ENCODE data around the gene ZNF14. TPM values are rescaled to one million over a fixed set of nuclear protein-coding genes. Genes with fewer than 3 reads are reported as not detected.
"Not testable (repeated sequence)": the region's sequence is repeated elsewhere in the genome, so short reads cannot be mapped to it uniquely, and the experiment has no call there.

ZNF14 gene
- total RNA-seq, 1 experiment from 2014 or later: 5.8 TPM

GRCh38 chr19:19691683-19692082 lies 41.2 kb downstream of the ZNF14 start:
- ChIA-PET POLR2A (ENCODE audit: low non-redundant PET) (no interaction called here), CTCF (no interaction called here)
- TF ChIP-seq CTCF (conservative IDR thresholded peaks at IDR 0.05; ENCODE audit: low read depth, low read length): no peak
- no peak for TF ChIP-seq EZH2 (IDR thresholded peaks at IDR 0.05; ENCODE audit: borderline replicate concordance, low read depth, low read length, poor library complexity, severe bottlenecking)
- Histone ChIP-seq H3K27ac (ENCODE audit: low read depth, low read length, poor library complexity, severe bottlenecking) (no peak overlapping the region), H3K9me3 (ENCODE audit: low read depth, low read length, poor library complexity, severe bottlenecking) (no peaks in the 10 kb centered on the region), H3K36me3 (ENCODE audit: insufficient read depth, low read length, poor library complexity, severe bottlenecking) (no peaks in the 10 kb centered on the region), H3K4me1 (ENCODE audit: insufficient read depth, low read length, poor library complexity, severe bottlenecking) (no peaks in the 10 kb centered on the region), H3K27me3 (replicated peaks; ENCODE audit: insufficient read depth, low read depth, low read length, poor library complexity) (no peaks in the 10 kb centered on the region), H3K4me3 (ENCODE audit: low read depth, low read length, poor library complexity, severe bottlenecking) (no peak overlapping the region)
- no TSS peak for BruUV-seq (replicated peaks)
- intact Hi-C loops (cut with micrococcal nuclease; ENCODE audit: unreplicated experiment): no loop called here
- DNase-seq (ENCODE audit: low spot score): no peak

- H3K9me3 ChIP-seq (ENCODE audit: low read depth, low read length, poor library complexity, severe bottlenecking); H3K4me3 ChIP-seq (ENCODE audit: low read depth, low read length, poor library complexity, severe bottlenecking); H3K4me1 ChIP-seq (ENCODE audit: insufficient read depth, low read length, poor library complexity, severe bottlenecking); CTCF ChIA-PET; POLR2A ChIA-PET (ENCODE audit: low non-redundant PET); intact Hi-C loops (cut with micrococcal nuclease; ENCODE audit: unreplicated experiment); H3K27ac ChIP-seq (ENCODE audit: low read depth, low read length, poor library complexity, severe bottlenecking); BruUV-seq (replicated peaks); DNase-seq (ENCODE audit: low spot score); H3K36me3 ChIP-seq (ENCODE audit: insufficient read depth, low read length, poor library complexity, severe bottlenecking); H3K27me3 ChIP-seq (replicated peaks; ENCODE audit: insufficient read depth, low read depth, low read length, poor library complexity): not testable (repeated sequence)
Observed at GRCh38 chr19:19689023-19689422, 43.9 kb downstream of the ZNF14 start.

GRCh38 chr19:19687090-19687489 lies 45.8 kb downstream of the ZNF14 start:
- no peak for TF ChIP-seq EZH2 (IDR thresholded peaks at IDR 0.05; ENCODE audit: borderline replicate concordance, low read depth, low read length, poor library complexity, severe bottlenecking)
- no peak for TF ChIP-seq CTCF (conservative IDR thresholded peaks at IDR 0.05; ENCODE audit: low read depth, low read length)
- POLR2A ChIA-PET (ENCODE audit: low non-redundant PET): no interaction called here
- CTCF ChIA-PET: no interaction called here
- H3K4me1 ChIP-seq (ENCODE audit: insufficient read depth, low read length, poor library complexity, severe bottlenecking): no peaks in the 10 kb centered on the region
- H3K4me3 ChIP-seq (ENCODE audit: low read depth, low read length, poor library complexity, severe bottlenecking): no peak overlapping the region
- H3K9me3 ChIP-seq (ENCODE audit: low read depth, low read length, poor library complexity, severe bottlenecking): no peaks in the 10 kb centered on the region
- intact Hi-C loops (cut with micrococcal nuclease; ENCODE audit: unreplicated experiment): no loop called here
- BruUV-seq (replicated peaks): no TSS peak
- H3K27ac ChIP-seq (ENCODE audit: low read depth, low read length, poor library complexity, severe bottlenecking): no peak overlapping the region
- H3K36me3 ChIP-seq (ENCODE audit: insufficient read depth, low read length, poor library complexity, severe bottlenecking): no peaks in the 10 kb centered on the region
- no peaks in the 10 kb centered on the region for H3K27me3 ChIP-seq (replicated peaks; ENCODE audit: insufficient read depth, low read depth, low read length, poor library complexity)
- peak; percentile 40 for DNase-seq (ENCODE audit: low spot score)

- TF ChIP-seq EZH2 (IDR thresholded peaks at IDR 0.05; ENCODE audit: borderline replicate concordance, low read depth, low read length, poor library complexity, severe bottlenecking) (no peak), CTCF (conservative IDR thresholded peaks at IDR 0.05; ENCODE audit: low read depth, low read length) (no peak)
- no peaks in the 10 kb centered on the region for H3K36me3 ChIP-seq (ENCODE audit: insufficient read depth, low read length, poor library complexity, severe bottlenecking)
- POLR2A ChIA-PET (ENCODE audit: low non-redundant PET): no interaction called here
- H3K4me3 ChIP-seq (ENCODE audit: low read depth, low read length, poor library complexity, severe bottlenecking): no peak overlapping the region
- no peaks in the 10 kb centered on the region for H3K27me3 ChIP-seq (replicated peaks; ENCODE audit: insufficient read depth, low read depth, low read length, poor library complexity)
- H3K27ac ChIP-seq (ENCODE audit: low read depth, low read length, poor library complexity, severe bottlenecking): no peak overlapping the region
- DNase-seq (ENCODE audit: low spot score): no peak
- BruUV-seq (replicated peaks): no TSS peak
- H3K4me1 ChIP-seq (ENCODE audit: insufficient read depth, low read length, poor library complexity, severe bottlenecking): no peaks in the 10 kb centered on the region
- intact Hi-C loops (cut with micrococcal nuclease; ENCODE audit: unreplicated experiment): no loop called here
- CTCF ChIA-PET: no interaction called here
- peaks cover under 1% of the 10 kb centered on the region for H3K9me3 ChIP-seq (ENCODE audit: low read depth, low read length, poor library complexity, severe bottlenecking)
Observed at GRCh38 chr19:19686580-19686979, 46.3 kb downstream of the ZNF14 start.

- CTCF ChIA-PET; POLR2A ChIA-PET (ENCODE audit: low non-redundant PET); H3K9me3 ChIP-seq (ENCODE audit: low read depth, low read length, poor library complexity, severe bottlenecking); H3K36me3 ChIP-seq (ENCODE audit: insufficient read depth, low read length, poor library complexity, severe bottlenecking); BruUV-seq (replicated peaks); H3K4me3 ChIP-seq (ENCODE audit: low read depth, low read length, poor library complexity, severe bottlenecking); DNase-seq (ENCODE audit: low spot score); H3K4me1 ChIP-seq (ENCODE audit: insufficient read depth, low read length, poor library complexity, severe bottlenecking); H3K27me3 ChIP-seq (replicated peaks; ENCODE audit: insufficient read depth, low read depth, low read length, poor library complexity); intact Hi-C loops (cut with micrococcal nuclease; ENCODE audit: unreplicated experiment); H3K27ac ChIP-seq (ENCODE audit: low read depth, low read length, poor library complexity, severe bottlenecking): not testable (repeated sequence)
Observed at GRCh38 chr19:19686119-19686518, 46.8 kb downstream of the ZNF14 start.
